GM12878 (cell line): ENCODE data around the gene CFAP97. TPM values are rescaled to one million over a fixed set of nuclear protein-coding genes. Genes with fewer than 3 reads are reported as not detected.
A peak's percentile ranks its signal among the peaks of the same experiment; 100 is the strongest.

Experiments used
- ATAC-seq: fragments of 200-7000 bp; cut with Tn5 transposase; 3 replicates; pipeline ENCODE4 v1.9.1; 2020; ENCODE audit warnings: mild to moderate bottlenecking, moderate library complexity
- BruUV-seq: library from RNA; stranded (reverse); fragments of 400-500 nt; replicated peaks from 2 replicates; lab custom pipeline; 2021; lab: Mats Ljungman, UMichigan
- CTCF ChIA-PET: fragments of 300-600 bp; sonication (Branson Sonifier 250); formaldehyde crosslinking; extraction: SDS; loops from one replicate; lab custom pipeline; 2021; ENCODE audit warnings: inconsistent platforms; lab: Yijun Ruan, JAX
- POLR2A ChIA-PET: fragments of 350-600 bp; formaldehyde crosslinking; extraction: SDS; loops from one replicate; lab custom pipeline; 2021; ENCODE audit warnings: inconsistent platforms; lab: Charles Lee
- RAD21 ChIA-PET: fragments of 300-600 bp; sonication (Branson Sonifier 250); formaldehyde crosslinking; loops from one replicate; lab custom pipeline; 2023; ENCODE audit warnings: antibody characterized with exemption; ENCODE audit not compliant: unreplicated experiment; lab: Charles Lee
- SMC1A ChIA-PET: fragments of 300-600 bp; sonication (Branson Sonifier 250); formaldehyde crosslinking; loops from one replicate; lab custom pipeline; 2023; ENCODE audit not compliant: unreplicated experiment, uncharacterized antibody; lab: Charles Lee
- DNase-seq: peaks from one replicate; pipeline ENCODE4 v3.0.0-alpha.2; 2011; ENCODE audit warnings: low read depth, low spot score
- FAIRE-seq: peaks from 3 replicates; lab custom pipeline; 2011; peaks lifted over from hg19 to GRCh38; lab: Jason Lieb, UNC
- H2AFZ ChIP-seq: 2 replicates; pipeline ENCODE4 v1.6.0; 2011; ENCODE audit warnings: low read depth, low read length, control low read depth; ENCODE audit not compliant: control insufficient read depth
- H3K27ac ChIP-seq: 2 replicates; pipeline ENCODE4 v1.5.1; 2011; ENCODE audit warnings: control low read depth; ENCODE audit not compliant: control insufficient read depth, insufficient read depth
- H3K27me3 ChIP-seq, 2 experiments: replicated peaks in 1 of 2; 2 replicates each; pipeline versions ENCODE4 v1.6.0 to v1.6.1; 2011; ENCODE audit warnings: low read length in 1 of 2; ENCODE audit not compliant: control insufficient read depth in 2 of 2, insufficient read depth in 2 of 2
- H3K36me3 ChIP-seq, 2 experiments: 2 replicates each; pipeline ENCODE4 v1.5.1; 2011; ENCODE audit warnings: low read length in 1 of 2; ENCODE audit not compliant: control insufficient read depth in 2 of 2, insufficient read depth in 2 of 2
- H3K4me1 ChIP-seq: 2 replicates; pipeline ENCODE4 v1.6.1; 2011; ENCODE audit warnings: mild to moderate bottlenecking, low read length, moderate library complexity, mixed read lengths; ENCODE audit not compliant: control insufficient read depth, insufficient read depth
- H3K4me2 ChIP-seq: 2 replicates; pipeline ENCODE4 v1.6.0; 2011; ENCODE audit warnings: control low read depth; ENCODE audit not compliant: control insufficient read depth, insufficient read depth
- H3K4me3 ChIP-seq: fragments of 200-600 bp; sonication (generic); 2 replicates; pipeline ENCODE4 v1.5.1; 2016
- H3K79me2 ChIP-seq: 2 replicates; pipeline ENCODE4 v1.6.0; 2011; ENCODE audit warnings: low read length; ENCODE audit not compliant: control insufficient read depth, insufficient read depth
- H3K9ac ChIP-seq: 2 replicates; pipeline ENCODE4 v1.8.0; 2011; ENCODE audit warnings: low read length, control low read depth, mixed read lengths; ENCODE audit not compliant: control insufficient read depth, insufficient read depth
- H3K9me3 ChIP-seq: replicated peaks from 3 replicates; pipeline ENCODE4 v1.5.1; 2011; ENCODE audit warnings: mild to moderate bottlenecking, low read length; ENCODE audit not compliant: control insufficient read depth, insufficient read depth
- H4K20me1 ChIP-seq: 2 replicates; pipeline ENCODE4 v1.6.0; 2011; ENCODE audit not compliant: control insufficient read depth, insufficient read depth
- CEBPB ChIP-seq, 2 experiments: fragments of 150-350 bp in 1 of 2; IDR thresholded peaks; 2 replicates each; pipeline ENCODE4 v1.6.1; 2012 to 2014; ENCODE audit warnings: low read depth in 2 of 2, low read length in 2 of 2, borderline replicate concordance in 1 of 2, inconsistent platforms in 1 of 2
- CHD1 ChIP-seq: IDR thresholded peaks from 2 replicates; pipeline ENCODE4 v1.6.1; 2012; ENCODE audit warnings: low read depth, low read length, improper control_type of control experiment
- HDAC2 ChIP-seq: fragments of 200-600 bp; sonication (generic); IDR thresholded peaks from 2 replicates; pipeline ENCODE4 v1.6.1; 2017
- IRF4 ChIP-seq: IDR thresholded peaks from 2 replicates; pipeline ENCODE4 v1.6.1; 2011; ENCODE audit warnings: low read depth, low read length
- KDM1A ChIP-seq: fragments of 200-600 bp; sonication (generic); IDR thresholded peaks from 2 replicates; pipeline ENCODE4 v1.6.1; 2016; ENCODE audit warnings: borderline replicate concordance
- MYB ChIP-seq: fragments of 150-350 bp; IDR thresholded peaks from 2 replicates; pipeline ENCODE4 v1.6.1; 2014; ENCODE audit warnings: mild to moderate bottlenecking, low read depth, low read length, borderline replicate concordance
- MYC ChIP-seq: IDR thresholded peaks from 2 replicates; pipeline ENCODE4 v1.6.1; 2011; ENCODE audit warnings: mild to moderate bottlenecking, low read length, moderate library complexity, inconsistent platforms; ENCODE audit not compliant: insufficient read depth, insufficient replicate concordance, insufficient read length, severe bottlenecking
- RAD21 ChIP-seq: IDR thresholded peaks from 2 replicates; pipeline ENCODE4 v1.6.1; 2011; ENCODE audit warnings: mild to moderate bottlenecking, low read depth, low read length, moderate library complexity; ENCODE audit not compliant: insufficient read depth
- RBBP5 ChIP-seq: fragments of 200-600 bp; sonication (generic); conservative IDR thresholded peaks from 2 replicates; pipeline ENCODE4 v1.6.1; 2016
- RCOR1 ChIP-seq: conservative IDR thresholded peaks from 2 replicates; pipeline ENCODE4 v1.6.1; 2012; ENCODE audit warnings: low read depth, low read length, improper control_type of control experiment
- SUZ12 ChIP-seq: fragments of 200-600 bp; sonication (generic); IDR thresholded peaks from one replicate; pipeline ENCODE4 v1.6.1; 2018; ENCODE audit warnings: antibody characterized with exemption, mild to moderate bottlenecking; ENCODE audit not compliant: unreplicated experiment
- USF1 ChIP-seq: IDR thresholded peaks from 2 replicates; pipeline ENCODE4 v1.6.1; 2011; ENCODE audit warnings: borderline replicate concordance, low read depth, mild to moderate bottlenecking, moderate library complexity, mixed read lengths, low read length; ENCODE audit not compliant: insufficient read depth; ENCODE audit errors: extremely low read length
- whole genome bisulfite sequencing: methylation state at CpG from one replicate; pipeline ENCODE4 v1.1.6; 2016; ENCODE audit warnings: low lambda C conversion rate; ENCODE audit not compliant: insufficient replicate concordance, insufficient coverage; ENCODE audit errors: missing lambda C conversion rate; 5-methylcytosine and 5-hydroxymethylcytosine counted together
- in situ Hi-C: fragments of 300-500 bp; cut with MboI; formaldehyde crosslinking; loops from 9 replicates; pipeline ENCODE4 v1.14.3; 2018; ENCODE audit warnings: mixed read lengths
- intact Hi-C: fragments of 100-400 bp; cut with micrococcal nuclease; formaldehyde crosslinking; loops from one replicate; pipeline ENCODE4 v1.14.2; 2022; ENCODE audit not compliant: unreplicated experiment
- polyA plus RNA-seq, 11 experiments: library from polyadenylated mRNA; depleted of rRNA in 4 of 11; unstranded in 6 of 11; stranded (reverse) in 5 of 11; fragments of >200 nt; fragmentation: Nextera tagmentation in 4 of 11; fragmentation: Illumina TruSeq in 1 of 11; extraction: Ambion mirVana in 4 of 11; extraction: Trizol in 1 of 11; gene quantifications; 1 replicate in 1 of 11; 2 replicates in 10 of 11; pipeline versions ENCODE4 v1.2.1 to v1.2.3, GENCODE V29; 2011 to 2016; ENCODE audit warnings: inconsistent platforms in 2 of 11, missing spikeins in 2 of 11, low read depth in 1 of 11
- total RNA-seq, 4 experiments: library from RNA; depleted of rRNA in 3 of 4; stranded (reverse); fragments of >200 nt in 3 of 4; fragmentation: Illumina TruSeq in 1 of 4; extraction: Trizol in 1 of 4; gene quantifications; 2 replicates each; pipeline versions ENCODE4 v1.2.1 to v1.2.3, GENCODE V29; 2013 to 2021
- TF ChIP-seq, protein P1 (sequence below): fragments of 450-650 bp; IDR thresholded peaks from 2 replicates; pipeline ENCODE4 v1.6.1; 2017; ENCODE audit warnings: mild to moderate bottlenecking, low read depth, inconsistent platforms; ENCODE audit not compliant: poor library complexity, severe bottlenecking
- TF ChIP-seq, protein P2 (sequence below): fragments of 450-650 bp; IDR thresholded peaks from 2 replicates; pipeline ENCODE4 v1.6.1; 2017; ENCODE audit warnings: mild to moderate bottlenecking, moderate library complexity
- TF ChIP-seq, protein P3 (sequence below): IDR thresholded peaks from 2 replicates; pipeline ENCODE4 v1.6.1; 2011; ENCODE audit warnings: borderline replicate concordance, low read depth, mild to moderate bottlenecking, moderate library complexity, low read length; ENCODE audit not compliant: insufficient read depth, poor library complexity, severe bottlenecking

Gene CFAP97
- total and polyA plus RNA-seq, 10 of the 15 experiments (the other 5 are each of a cell fraction or from before 2014, with no cell fraction given): 26.4 to 62.7 (median 48.0) TPM

DNA sequence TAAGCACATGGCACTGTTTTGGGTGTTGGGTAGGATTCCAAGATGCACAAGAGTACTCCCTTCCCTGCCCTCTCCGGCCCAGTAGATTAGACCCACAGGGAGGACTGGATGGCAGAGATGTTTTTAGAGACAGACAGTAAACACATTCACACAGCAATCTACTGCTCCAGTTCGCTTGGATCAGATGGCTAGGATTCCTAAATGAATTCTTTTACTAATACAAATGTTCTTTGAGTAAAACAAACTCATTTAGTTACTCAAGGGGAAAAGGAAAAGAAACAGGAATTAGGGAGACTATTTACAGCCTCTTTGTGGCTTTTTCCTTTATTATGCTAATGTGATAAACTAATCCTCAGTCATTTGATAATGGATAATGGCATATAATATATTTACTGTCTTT lies 11.5 kb upstream of the CFAP97 start:
- RAD21 ChIA-PET: interaction anchor here (1.0 to 1.1 kb wide), 2 partner anchors 31 to 94 kb away, joined by 3 to 8 read pairs; no protein-coding TSS in a partner anchor
- Histone ChIP-seq H3K79me2 (peaks cover 95% of the 10 kb centered on the region), H3K9me3 (no peaks in the 10 kb centered on the region), H3K36me3 (peaks cover 0 to 13% of the 10 kb centered on the region in 2 experiments; a peak in 1 of 4 replicates), H3K4me1 (peaks cover 23% of the 10 kb centered on the region), H4K20me1 (peaks cover 2% of the 10 kb centered on the region; the same call in 1 of the 2 replicates), H3K9ac (no peak overlapping the region), H3K27me3 (no peaks in the 10 kb centered on the region), H3K4me3 (no peak overlapping the region), H3K27ac (peak overlapping the region; percentile 17), H2AFZ (no peak overlapping the region), H3K4me2 (peak overlapping the region; percentile 56)
- 96% methylated on average over 2 of the region's 2 CpGs for WGBS
- BruUV-seq: no TSS peak
- intact Hi-C loops: no loop called here
- in situ Hi-C loops: no loop called here
- DNase-seq (no peak), FAIRE-seq (no peak), ATAC-seq (no peak)
- SMC1A ChIA-PET: interaction anchor here (4.8 kb wide), 1 partner anchor 14 kb away, joined by 17 read pairs; no protein-coding TSS in a partner anchor
- POLR2A ChIA-PET: no interaction called here
- CTCF ChIA-PET: interaction anchor here (1.2 kb wide), 1 partner anchor 96 kb away, joined by 3 read pairs; no protein-coding TSS in a partner anchor
- TF ChIP-seq, protein P1, sequence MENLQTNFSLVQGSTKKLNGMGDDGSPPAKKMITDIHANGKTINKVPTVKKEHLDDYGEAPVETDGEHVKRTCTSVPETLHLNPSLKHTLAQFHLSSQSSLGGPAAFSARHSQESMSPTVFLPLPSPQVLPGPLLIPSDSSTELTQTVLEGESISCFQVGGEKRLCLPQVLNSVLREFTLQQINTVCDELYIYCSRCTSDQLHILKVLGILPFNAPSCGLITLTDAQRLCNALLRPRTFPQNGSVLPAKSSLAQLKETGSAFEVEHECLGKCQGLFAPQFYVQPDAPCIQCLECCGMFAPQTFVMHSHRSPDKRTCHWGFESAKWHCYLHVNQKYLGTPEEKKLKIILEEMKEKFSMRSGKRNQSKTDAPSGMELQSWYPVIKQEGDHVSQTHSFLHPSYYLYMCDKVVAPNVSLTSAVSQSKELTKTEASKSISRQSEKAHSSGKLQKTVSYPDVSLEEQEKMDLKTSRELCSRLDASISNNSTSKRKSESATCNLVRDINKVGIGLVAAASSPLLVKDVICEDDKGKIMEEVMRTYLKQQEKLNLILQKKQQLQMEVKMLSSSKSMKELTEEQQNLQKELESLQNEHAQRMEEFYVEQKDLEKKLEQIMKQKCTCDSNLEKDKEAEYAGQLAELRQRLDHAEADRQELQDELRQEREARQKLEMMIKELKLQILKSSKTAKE: no peak
- no peak for TF ChIP-seq HDAC2
- no peak for TF ChIP-seq KDM1A
- no peak for TF ChIP-seq RAD21
- no peak for TF ChIP-seq MYC
- TF ChIP-seq RBBP5: no peak
- TF ChIP-seq, protein P2, sequence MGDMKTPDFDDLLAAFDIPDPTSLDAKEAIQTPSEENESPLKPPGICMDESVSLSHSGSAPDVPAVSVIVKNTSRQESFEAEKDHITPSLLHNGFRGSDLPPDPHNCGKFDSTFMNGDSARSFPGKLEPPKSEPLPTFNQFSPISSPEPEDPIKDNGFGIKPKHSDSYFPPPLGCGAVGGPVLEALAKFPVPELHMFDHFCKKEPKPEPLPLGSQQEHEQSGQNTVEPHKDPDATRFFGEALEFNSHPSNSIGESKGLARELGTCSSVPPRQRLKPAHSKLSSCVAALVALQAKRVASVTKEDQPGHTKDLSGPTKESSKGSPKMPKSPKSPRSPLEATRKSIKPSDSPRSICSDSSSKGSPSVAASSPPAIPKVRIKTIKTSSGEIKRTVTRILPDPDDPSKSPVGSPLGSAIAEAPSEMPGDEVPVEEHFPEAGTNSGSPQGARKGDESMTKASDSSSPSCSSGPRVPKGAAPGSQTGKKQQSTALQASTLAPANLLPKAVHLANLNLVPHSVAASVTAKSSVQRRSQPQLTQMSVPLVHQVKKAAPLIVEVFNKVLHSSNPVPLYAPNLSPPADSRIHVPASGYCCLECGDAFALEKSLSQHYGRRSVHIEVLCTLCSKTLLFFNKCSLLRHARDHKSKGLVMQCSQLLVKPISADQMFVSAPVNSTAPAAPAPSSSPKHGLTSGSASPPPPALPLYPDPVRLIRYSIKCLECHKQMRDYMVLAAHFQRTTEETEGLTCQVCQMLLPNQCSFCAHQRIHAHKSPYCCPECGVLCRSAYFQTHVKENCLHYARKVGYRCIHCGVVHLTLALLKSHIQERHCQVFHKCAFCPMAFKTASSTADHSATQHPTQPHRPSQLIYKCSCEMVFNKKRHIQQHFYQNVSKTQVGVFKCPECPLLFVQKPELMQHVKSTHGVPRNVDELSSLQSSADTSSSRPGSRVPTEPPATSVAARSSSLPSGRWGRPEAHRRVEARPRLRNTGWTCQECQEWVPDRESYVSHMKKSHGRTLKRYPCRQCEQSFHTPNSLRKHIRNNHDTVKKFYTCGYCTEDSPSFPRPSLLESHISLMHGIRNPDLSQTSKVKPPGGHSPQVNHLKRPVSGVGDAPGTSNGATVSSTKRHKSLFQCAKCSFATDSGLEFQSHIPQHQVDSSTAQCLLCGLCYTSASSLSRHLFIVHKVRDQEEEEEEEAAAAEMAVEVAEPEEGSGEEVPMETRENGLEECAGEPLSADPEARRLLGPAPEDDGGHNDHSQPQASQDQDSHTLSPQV: no peak
- TF ChIP-seq USF1: no peak
- no peak for TF ChIP-seq RCOR1
- TF ChIP-seq MYB: no peak
- TF ChIP-seq IRF4: no peak
- TF ChIP-seq, protein P3, sequence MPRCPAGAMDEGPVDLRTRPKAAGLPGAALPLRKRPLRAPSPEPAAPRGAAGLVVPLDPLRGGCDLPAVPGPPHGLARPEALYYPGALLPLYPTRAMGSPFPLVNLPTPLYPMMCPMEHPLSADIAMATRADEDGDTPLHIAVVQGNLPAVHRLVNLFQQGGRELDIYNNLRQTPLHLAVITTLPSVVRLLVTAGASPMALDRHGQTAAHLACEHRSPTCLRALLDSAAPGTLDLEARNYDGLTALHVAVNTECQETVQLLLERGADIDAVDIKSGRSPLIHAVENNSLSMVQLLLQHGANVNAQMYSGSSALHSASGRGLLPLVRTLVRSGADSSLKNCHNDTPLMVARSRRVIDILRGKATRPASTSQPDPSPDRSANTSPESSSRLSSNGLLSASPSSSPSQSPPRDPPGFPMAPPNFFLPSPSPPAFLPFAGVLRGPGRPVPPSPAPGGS: no peak
- no peak for TF ChIP-seq CHD1
- TF ChIP-seq SUZ12: no peak
- no peak for TF ChIP-seq CEBPB (IDR thresholded peaks at IDR 0.05; ENCODE audit: borderline replicate concordance in 1 of 2, low read depth in 2 of 2, low read length in 2 of 2)
